ENCODE data around the gene PER3. TPM values are rescaled to one million over a fixed set of nuclear protein-coding genes. Genes with fewer than 3 reads are reported as not detected.

Gene PER3
- total and polyA plus RNA-seq, 12 donors, result 2.1 to 36.3 (median 16.9) TPM

- no peak for ATAC-seq
- Histone ChIP-seq H3K9me3 (no peaks in the 10 kb centered on the region), H3K27ac (no peak overlapping the region), H3K36me3 (no peaks in the 10 kb centered on the region), H3K27me3 (no peaks in the 10 kb centered on the region), H3K4me1 (no peaks in the 10 kb centered on the region), H3K4me3 (no peak overlapping the region)
- no peak for DNase-seq
- TF ChIP-seq CTCF (IDR thresholded peaks at IDR 0.05), result no peak
- WGBS, 2 donors, result 87 to 92% methylated on average over 7 of the region's 7 CpGs
- intact Hi-C loops (cut with DNase I), result no loop called here
Measured at GRCh38 chr1:7859406-7859805, 75.3 kb downstream of the PER3 start.

- no peaks in the 10 kb centered on the region for H3K9me3 ChIP-seq
- H3K27me3 ChIP-seq, result no peaks in the 10 kb centered on the region
- no peak for DNase-seq
- 83 to 92% methylated on average over 9 of the region's 9 CpGs for WGBS, 2 donors
- no peak for ATAC-seq
- no peak overlapping the region for H3K4me3 ChIP-seq
- no peaks in the 10 kb centered on the region for H3K36me3 ChIP-seq
- H3K27ac ChIP-seq, result no peak overlapping the region
- intact Hi-C loops (cut with DNase I), result no loop called here
- no peak for TF ChIP-seq CTCF (IDR thresholded peaks at IDR 0.05)
- H3K4me1 ChIP-seq, result no peaks in the 10 kb centered on the region
Measured at GRCh38 chr1:7860130-7860529, 76.0 kb downstream of the PER3 start.

- intact Hi-C loops (cut with DNase I), result no loop called here
- 90 to 92% methylated on average over 15 of the region's 15 CpGs for WGBS, 2 donors
- ATAC-seq (no peak), DNase-seq (no peak)
- Histone ChIP-seq H3K27me3 (no peaks in the 10 kb centered on the region), H3K27ac (no peak overlapping the region), H3K4me3 (no peak overlapping the region), H3K36me3 (no peaks in the 10 kb centered on the region), H3K9me3 (no peaks in the 10 kb centered on the region), H3K4me1 (no peaks in the 10 kb centered on the region)
- TF ChIP-seq CTCF (IDR thresholded peaks at IDR 0.05), result no peak
Measured at GRCh38 chr1:7861452-7861851, 77.4 kb downstream of the PER3 start.

- Histone ChIP-seq H3K4me3 (no peak overlapping the region), H3K4me1 (no peaks in the 10 kb centered on the region), H3K36me3 (no peaks in the 10 kb centered on the region), H3K9me3 (no peaks in the 10 kb centered on the region), H3K27ac (no peak overlapping the region), H3K27me3 (no peaks in the 10 kb centered on the region)
- TF ChIP-seq CTCF (IDR thresholded peaks at IDR 0.05), result no peak
- no peak for ATAC-seq
- DNase-seq, result no peak
- intact Hi-C loops (cut with DNase I), result no loop called here
- 91 to 93% methylated on average over 17 of the region's 17 CpGs for WGBS, 2 donors
Measured at GRCh38 chr1:7862211-7863060, 78.3 kb downstream of the PER3 start.
